Measurements from ENCODE around the gene GNAI2. TPM values are rescaled to one million over a fixed set of nuclear protein-coding genes. Genes with fewer than 3 reads are reported as not detected.

GNAI2 gene
- total RNA-seq, 1 donor from 2014 or later, result 140 TPM

DNA sequence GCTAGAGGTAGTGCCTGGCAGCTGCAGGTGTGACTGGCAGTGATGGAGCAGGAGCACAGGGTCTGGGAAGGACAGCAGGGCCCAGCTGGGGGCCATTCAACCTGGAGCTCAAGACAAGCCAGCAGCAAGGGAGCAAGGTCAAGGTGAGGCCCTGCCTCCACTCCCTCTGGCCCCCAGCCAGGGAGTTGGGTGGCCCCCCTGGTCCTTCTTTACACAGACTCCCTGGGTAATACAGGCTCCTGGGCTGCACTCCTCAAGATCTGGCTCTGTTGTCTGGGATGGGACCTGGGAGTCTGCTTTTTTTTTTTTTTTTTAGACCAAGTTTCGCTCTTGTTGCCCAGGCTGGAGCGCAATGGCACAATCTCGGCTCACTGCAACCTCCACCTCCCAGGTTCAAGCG lies 14.5 kb downstream of the GNAI2 start:
- Mint-ChIP-seq H3K4me1 (ENCODE audit: unreplicated experiment) (peaks cover 15% of the 10 kb centered on the region), H3K36me3 (peaks cover 6% of the 10 kb centered on the region), H3K27ac (no peak overlapping the region), H3K4me3 (no peak overlapping the region), H3K27me3 (no peaks in the 10 kb centered on the region), H3K9me3 (no peaks in the 10 kb centered on the region)
- no peak for TF ChIP-seq CTCF (conservative IDR thresholded peaks at IDR 0.05)
- DNase-seq (ENCODE audit: extremely low spot score, unreplicated experiment), result no peak

GRCh38 chr3:50251220-50251619 lies 15.2 kb downstream of the GNAI2 start:
- DNase-seq (ENCODE audit: extremely low spot score, unreplicated experiment), result no peak
- H3K36me3 Mint-ChIP-seq, result peaks cover 6% of the 10 kb centered on the region
- H3K9me3 Mint-ChIP-seq, result no peaks in the 10 kb centered on the region
- peak overlapping the region; percentile 52 for H3K27ac Mint-ChIP-seq
- no peak overlapping the region for H3K4me3 Mint-ChIP-seq
- no peaks in the 10 kb centered on the region for H3K27me3 Mint-ChIP-seq
- TF ChIP-seq CTCF (conservative IDR thresholded peaks at IDR 0.05), result no peak
- H3K4me1 Mint-ChIP-seq (ENCODE audit: unreplicated experiment), result peaks cover 12% of the 10 kb centered on the region

- no peaks in the 10 kb centered on the region for H3K9me3 Mint-ChIP-seq
- H3K4me3 Mint-ChIP-seq, result no peak overlapping the region
- peaks cover 11% of the 10 kb centered on the region for H3K36me3 Mint-ChIP-seq
- no peaks in the 10 kb centered on the region for H3K27me3 Mint-ChIP-seq
- no peak for DNase-seq (ENCODE audit: extremely low spot score, unreplicated experiment)
- no peak for TF ChIP-seq CTCF (conservative IDR thresholded peaks at IDR 0.05)
- H3K4me1 Mint-ChIP-seq (ENCODE audit: unreplicated experiment), result peaks cover 10% of the 10 kb centered on the region
- H3K27ac Mint-ChIP-seq, result peak overlapping the region; percentile 39
Measured at GRCh38 chr3:50254577-50255250, 18.7 kb downstream of the GNAI2 start.

- no peak for TF ChIP-seq CTCF (conservative IDR thresholded peaks at IDR 0.05)
- Mint-ChIP-seq H3K4me3 (no peak overlapping the region), H3K27ac (no peak overlapping the region), H3K4me1 (ENCODE audit: unreplicated experiment) (peaks cover 10% of the 10 kb centered on the region), H3K9me3 (no peaks in the 10 kb centered on the region), H3K36me3 (peaks cover 9% of the 10 kb centered on the region), H3K27me3 (no peaks in the 10 kb centered on the region)
- no peak for DNase-seq (ENCODE audit: extremely low spot score, unreplicated experiment)
Measured at GRCh38 chr3:50255251-50255615, 19.2 kb downstream of the GNAI2 start.

- H3K36me3 Mint-ChIP-seq, result peaks cover 4% of the 10 kb centered on the region
- H3K9me3 Mint-ChIP-seq, result no peaks in the 10 kb centered on the region
- H3K27me3 Mint-ChIP-seq, result no peaks in the 10 kb centered on the region
- peaks cover 15% of the 10 kb centered on the region for H3K4me1 Mint-ChIP-seq (ENCODE audit: unreplicated experiment)
- H3K4me3 Mint-ChIP-seq, result peak overlapping the region; percentile 24
- no peak for DNase-seq (ENCODE audit: extremely low spot score, unreplicated experiment)
- TF ChIP-seq CTCF (conservative IDR thresholded peaks at IDR 0.05), result peak; percentile 72
- H3K27ac Mint-ChIP-seq, result peak overlapping the region; percentile 65
Measured at GRCh38 chr3:50256978-50257890, 21.2 kb downstream of the GNAI2 start.
